ENCODE data around the gene RILPL2. TPM values are rescaled to one million over a fixed set of nuclear protein-coding genes. Genes with fewer than 3 reads are reported as not detected.
"Not testable (repeated sequence)": the region's sequence is repeated elsewhere in the genome, so short reads cannot be mapped to it uniquely, and the experiment has no call there.

Gene RILPL2
- total RNA-seq, 4 donors from 2014 or later = 5.4 to 7.6 (median 5.8) TPM

DNA sequence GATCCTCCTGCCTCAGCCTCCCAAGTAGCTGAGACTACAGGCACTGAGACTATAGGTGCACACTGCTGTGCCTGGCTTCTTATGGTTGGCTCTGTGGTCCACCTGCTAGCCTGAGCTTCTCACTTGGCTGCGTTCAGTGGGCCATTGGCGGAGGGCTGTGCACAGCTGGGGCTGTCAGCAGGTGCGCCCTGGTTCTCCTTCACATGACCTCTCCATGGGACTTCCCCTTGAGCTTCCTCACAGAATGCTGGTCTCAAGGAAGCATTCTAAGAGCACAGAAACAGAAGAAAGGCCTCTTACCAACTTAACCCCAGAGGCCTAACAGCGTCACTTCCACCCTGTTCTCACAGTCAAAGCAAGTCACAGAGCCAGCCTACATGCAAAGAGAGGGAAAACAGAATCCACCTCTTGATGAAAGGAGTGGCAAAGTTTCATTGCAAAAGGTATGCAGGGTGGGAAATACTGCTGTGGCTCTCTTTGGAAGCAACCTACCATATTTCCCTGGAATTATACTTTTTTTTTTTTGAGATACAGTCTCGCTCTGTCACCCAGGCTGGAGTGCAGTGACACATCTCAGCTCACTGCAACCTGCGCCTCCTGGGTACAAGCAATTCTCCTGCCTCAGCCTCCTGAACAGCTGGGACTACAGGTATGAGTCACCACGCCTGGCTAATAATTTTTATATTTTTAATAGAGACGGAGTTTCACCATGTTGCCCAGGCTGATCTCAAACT, 9.3 kb downstream of the RILPL2 start:
- intact Hi-C loops (cut with DNase I) = no loop called here
- no peak for DNase-seq (ENCODE audit: extremely low spot score)
- H3K27ac ChIP-seq (replicated peaks in 1 of 4) = no peak overlapping the region
- no peak overlapping the region for H3K4me3 ChIP-seq
- TF ChIP-seq EP300 (IDR thresholded peaks at IDR 0.05) = no peak
- TF ChIP-seq, protein P1, sequence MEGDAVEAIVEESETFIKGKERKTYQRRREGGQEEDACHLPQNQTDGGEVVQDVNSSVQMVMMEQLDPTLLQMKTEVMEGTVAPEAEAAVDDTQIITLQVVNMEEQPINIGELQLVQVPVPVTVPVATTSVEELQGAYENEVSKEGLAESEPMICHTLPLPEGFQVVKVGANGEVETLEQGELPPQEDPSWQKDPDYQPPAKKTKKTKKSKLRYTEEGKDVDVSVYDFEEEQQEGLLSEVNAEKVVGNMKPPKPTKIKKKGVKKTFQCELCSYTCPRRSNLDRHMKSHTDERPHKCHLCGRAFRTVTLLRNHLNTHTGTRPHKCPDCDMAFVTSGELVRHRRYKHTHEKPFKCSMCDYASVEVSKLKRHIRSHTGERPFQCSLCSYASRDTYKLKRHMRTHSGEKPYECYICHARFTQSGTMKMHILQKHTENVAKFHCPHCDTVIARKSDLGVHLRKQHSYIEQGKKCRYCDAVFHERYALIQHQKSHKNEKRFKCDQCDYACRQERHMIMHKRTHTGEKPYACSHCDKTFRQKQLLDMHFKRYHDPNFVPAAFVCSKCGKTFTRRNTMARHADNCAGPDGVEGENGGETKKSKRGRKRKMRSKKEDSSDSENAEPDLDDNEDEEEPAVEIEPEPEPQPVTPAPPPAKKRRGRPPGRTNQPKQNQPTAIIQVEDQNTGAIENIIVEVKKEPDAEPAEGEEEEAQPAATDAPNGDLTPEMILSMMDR (IDR thresholded peaks at IDR 0.05) = no peak
- no peak for TF ChIP-seq POLR2A (IDR thresholded peaks at IDR 0.05; ENCODE audit: low read depth)
- TF ChIP-seq POLR2AphosphoS5 (IDR thresholded peaks at IDR 0.05) = no peak
- 98% methylated on average over 6 of the region's 8 CpGs for WGBS
- H3K4me1 ChIP-seq = peaks cover 4 to 5% (median 4%) of the 10 kb centered on the region in 4 donors
- no peaks in the 10 kb centered on the region for H3K27me3 ChIP-seq
- peaks cover 35 to 56% (median 52%) of the 10 kb centered on the region in 4 donors for H3K36me3 ChIP-seq
- H3K9me3 ChIP-seq = no peaks in the 10 kb centered on the region

- TF ChIP-seq POLR2AphosphoS5 (IDR thresholded peaks at IDR 0.05) (no peak), EP300 (IDR thresholded peaks at IDR 0.05) (no peak), POLR2A (IDR thresholded peaks at IDR 0.05; ENCODE audit: low read depth) (no peak)
- TF ChIP-seq, protein P1 (IDR thresholded peaks at IDR 0.05) = no peak
- intact Hi-C loops (cut with DNase I) = no loop called here
- H3K36me3 ChIP-seq = peaks cover 6 to 64% (median 38%) of the 10 kb centered on the region in 4 donors
- H3K27ac ChIP-seq (replicated peaks in 1 of 4) = no peak overlapping the region
- 91% methylated on average over 2 of the region's 2 CpGs for WGBS
- no peak for DNase-seq (ENCODE audit: extremely low spot score)
- no peaks in the 10 kb centered on the region for H3K27me3 ChIP-seq
- H3K4me3 ChIP-seq = no peak overlapping the region
- no peaks in the 10 kb centered on the region for H3K9me3 ChIP-seq
- no peaks in the 10 kb centered on the region for H3K4me1 ChIP-seq
Observed at GRCh38 chr12:123421314-123421713, 15.2 kb downstream of the RILPL2 start.

- Histone ChIP-seq H3K27me3 (no peaks in the 10 kb centered on the region), H3K9me3 (no peaks in the 10 kb centered on the region), H3K36me3 (peaks cover 34 to 80% (median 57%) of the 10 kb centered on the region in 4 donors), H3K4me1 (peaks cover 0 to 6% (median 2%) of the 10 kb centered on the region in 4 donors), H3K27ac (replicated peaks in 1 of 4) (no peak overlapping the region), H3K4me3 (no peak overlapping the region)
- no peak for DNase-seq (ENCODE audit: extremely low spot score)
- 90% methylated on average over 2 of the region's 5 CpGs for WGBS
- TF ChIP-seq POLR2AphosphoS5 (IDR thresholded peaks at IDR 0.05) (no peak), POLR2A (IDR thresholded peaks at IDR 0.05; ENCODE audit: low read depth) (no peak), EP300 (IDR thresholded peaks at IDR 0.05) (no peak)
- TF ChIP-seq, protein P1 (IDR thresholded peaks at IDR 0.05) = no peak
- intact Hi-C loops (cut with DNase I) = no loop called here
Observed at GRCh38 chr12:123410041-123410412, 26.5 kb downstream of the RILPL2 start.

- H3K9me3 ChIP-seq; H3K27ac ChIP-seq (replicated peaks in 1 of 4); DNase-seq (ENCODE audit: extremely low spot score); H3K4me3 ChIP-seq; H3K4me1 ChIP-seq; intact Hi-C loops (cut with DNase I); H3K27me3 ChIP-seq: not testable (repeated sequence)
- H3K36me3 ChIP-seq = peaks cover 40 to 80% (median 61%) of the 10 kb centered on the region in 4 donors
- WGBS = 85% methylated on average over 11 of the region's 11 CpGs
Observed at GRCh38 chr12:123409284-123410040, 27.0 kb downstream of the RILPL2 start.

DNA sequence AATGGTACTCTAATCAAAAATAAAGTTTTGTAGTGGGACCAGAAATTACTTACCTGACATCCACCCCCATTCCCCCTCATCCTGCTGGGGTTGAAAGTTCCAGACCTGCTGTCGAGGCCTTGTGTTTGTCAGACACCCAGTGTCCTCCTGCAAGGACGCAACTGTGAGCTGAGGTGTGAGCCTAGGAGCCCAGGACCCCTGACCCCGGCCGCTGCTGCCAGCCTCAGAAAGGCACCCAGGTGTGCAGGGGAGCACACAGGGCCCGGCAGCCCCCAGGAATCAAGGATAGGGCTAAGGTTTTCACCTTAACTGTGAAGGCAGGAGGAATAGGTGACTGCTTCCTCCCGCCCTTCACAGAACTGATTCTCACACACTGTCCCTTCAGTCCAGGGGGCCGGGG, 27.9 kb downstream of the RILPL2 start:
- Histone ChIP-seq H3K4me1 (peaks cover 3 to 12% (median 4%) of the 10 kb centered on the region in 4 donors), H3K36me3 (peaks cover 46 to 82% (median 65%) of the 10 kb centered on the region in 4 donors)
- DNase-seq (ENCODE audit: extremely low spot score); H3K27me3 ChIP-seq; intact Hi-C loops (cut with DNase I); H3K4me3 ChIP-seq; H3K27ac ChIP-seq (replicated peaks in 1 of 4); H3K9me3 ChIP-seq: not testable (repeated sequence)
- WGBS = 86% methylated on average over 1 of the region's 7 CpGs

- H3K27ac ChIP-seq (replicated peaks in 1 of 4); intact Hi-C loops (cut with DNase I); H3K4me3 ChIP-seq; H3K27me3 ChIP-seq; DNase-seq (ENCODE audit: extremely low spot score); H3K9me3 ChIP-seq: not testable (repeated sequence)
- 69% methylated on average over 14 of the region's 15 CpGs for WGBS
- H3K4me1 ChIP-seq = peaks cover 4 to 19% (median 10%) of the 10 kb centered on the region in 4 donors
- H3K36me3 ChIP-seq = peaks cover 53 to 85% (median 70%) of the 10 kb centered on the region in 4 donors
Observed at GRCh38 chr12:123407934-123408333, 28.6 kb downstream of the RILPL2 start.

DNA sequence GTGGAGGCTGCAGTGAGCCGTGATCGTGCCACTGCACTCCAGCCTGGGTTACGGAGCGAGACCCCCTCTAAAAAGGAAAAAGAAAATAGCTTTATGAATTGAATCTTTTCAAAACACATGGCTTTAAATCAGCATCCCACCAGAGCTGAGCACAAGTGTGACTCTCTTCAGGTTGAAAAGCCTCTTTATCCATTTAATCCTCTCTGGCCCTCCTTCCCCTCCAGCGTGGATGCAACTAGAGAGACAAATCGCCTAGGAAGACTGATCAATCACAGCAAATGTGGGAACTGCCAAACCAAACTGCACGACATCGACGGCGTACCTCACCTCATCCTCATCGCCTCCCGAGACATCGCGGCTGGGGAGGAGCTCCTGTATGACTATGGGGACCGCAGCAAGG, 29.2 kb downstream of the RILPL2 start:
- peaks cover 4 to 26% (median 15%) of the 10 kb centered on the region in 4 donors for H3K4me1 ChIP-seq
- DNase-seq (ENCODE audit: extremely low spot score); H3K27me3 ChIP-seq; H3K27ac ChIP-seq (replicated peaks in 1 of 4); H3K4me3 ChIP-seq; H3K9me3 ChIP-seq; intact Hi-C loops (cut with DNase I): not testable (repeated sequence)
- peaks cover 56 to 85% (median 72%) of the 10 kb centered on the region in 4 donors for H3K36me3 ChIP-seq
- WGBS = 85% methylated on average over 11 of the region's 15 CpGs

All from esophagus muscularis mucosa (tissue), 4 donors.